H1 (cell line): ENCODE measurements around the gene MIPEP. TPM values are rescaled to one million over a fixed set of nuclear protein-coding genes. Genes with fewer than 3 reads are reported as not detected.

Source experiments
- CTCF ChIA-PET: fragments of 300-600 bp; sonication (Branson Sonifier 250); formaldehyde crosslinking; loops from one replicate; lab custom pipeline; 2021; ENCODE audit not compliant: partially characterized antibody; lab: Charles Lee
- POLR2A ChIA-PET: fragments of 300-600 bp; sonication (Branson Sonifier 250); formaldehyde crosslinking; loops from one replicate; lab custom pipeline; 2021; ENCODE audit warnings: inconsistent platforms; ENCODE audit not compliant: partially characterized antibody; lab: Charles Lee
- DNase-seq, 2 experiments: peaks; one replicate each; pipeline versions ENCODE4 v3.0.0 to v3.0.0-alpha.2; 2010 to 2022; ENCODE audit warnings: low spot score in 2 of 2, low read depth in 1 of 2, mixed read lengths in 1 of 2
- FAIRE-seq: peaks from 2 replicates; lab custom pipeline; 2011; peaks lifted over from hg19 to GRCh38; lab: Jason Lieb, UNC
- H2AFZ ChIP-seq: 2 replicates; pipeline ENCODE4 v1.8.1; 2012; ENCODE audit warnings: low read length, inconsistent platforms
- H2AK5ac ChIP-seq: 2 replicates; pipeline ENCODE4 v1.6.1; 2013; ENCODE audit warnings: low read depth, low read length
- H2BK120ac ChIP-seq: replicated peaks from 2 replicates; pipeline ENCODE3; 2013; ENCODE audit warnings: low read depth, low read length, inconsistent platforms
- H2BK12ac ChIP-seq: 2 replicates; pipeline ENCODE4 v1.6.1; 2013; ENCODE audit warnings: low read depth, low read length
- H2BK15ac ChIP-seq: 2 replicates; pipeline ENCODE4 v1.6.1; 2013; ENCODE audit warnings: low read length
- H2BK20ac ChIP-seq: 2 replicates; pipeline ENCODE4 v1.6.1; 2013; ENCODE audit warnings: low read length
- H2BK5ac ChIP-seq: 2 replicates; pipeline ENCODE4 v1.6.1; 2013; ENCODE audit warnings: low read depth, low read length
- H3K14ac ChIP-seq: 2 replicates; pipeline ENCODE4 v1.6.1; 2013; ENCODE audit warnings: inconsistent platforms; ENCODE audit not compliant: insufficient read length
- H3K18ac ChIP-seq: 2 replicates; pipeline ENCODE4 v1.6.1; 2013; ENCODE audit warnings: low read length; ENCODE audit errors: extremely low read depth
- H3K23ac ChIP-seq: 2 replicates; pipeline ENCODE4 v1.6.1; 2013; ENCODE audit warnings: inconsistent platforms; ENCODE audit not compliant: insufficient read length
- H3K23me2 ChIP-seq: 2 replicates; pipeline ENCODE4 v1.6.1; 2013; ENCODE audit warnings: low read depth, low read length
- H3K27ac ChIP-seq: 2 replicates; pipeline ENCODE4 v1.6.1; 2011; ENCODE audit warnings: low read depth, low read length, inconsistent platforms
- H3K27me3 ChIP-seq, 4 experiments: replicated peaks in 1 of 4; 1 replicate in 1 of 4; 2 replicates in 3 of 4; pipeline versions ENCODE4 v1.6.1 to v1.8.1; 2011 to 2013; ENCODE audit warnings: low read length in 3 of 4, mild to moderate bottlenecking in 3 of 4, inconsistent platforms in 2 of 4, mixed read lengths in 2 of 4, moderate library complexity in 1 of 4; ENCODE audit not compliant: control insufficient read depth in 3 of 4, insufficient read depth in 3 of 4; ENCODE audit errors: extremely low read depth in 1 of 4
- H3K36me3 ChIP-seq, 4 experiments: 2 replicates each; pipeline versions ENCODE4 v1.6.1 to v1.8.1; 2011 to 2013; ENCODE audit warnings: mild to moderate bottlenecking in 4 of 4, low read length in 3 of 4, moderate library complexity in 2 of 4, control low read depth in 1 of 4, inconsistent platforms in 1 of 4; ENCODE audit not compliant: insufficient read depth in 4 of 4, control insufficient read depth in 2 of 4
- H3K4ac ChIP-seq: replicated peaks from 2 replicates; pipeline ENCODE3; 2013; ENCODE audit warnings: low read length, low read depth, mixed read lengths, inconsistent platforms; ENCODE audit not compliant: insufficient read length
- H3K4me1 ChIP-seq, 4 experiments: replicated peaks in 1 of 4; 1 replicate in 1 of 4; 2 replicates in 3 of 4; pipeline versions ENCODE4 v1.6.1 to v1.8.1; 2011 to 2013; ENCODE audit warnings: low read length in 3 of 4, inconsistent platforms in 2 of 4, mixed read lengths in 1 of 4; ENCODE audit not compliant: insufficient read depth in 4 of 4, control insufficient read depth in 3 of 4
- H3K4me2 ChIP-seq, 2 experiments: 2 replicates each; pipeline versions ENCODE4 v1.6.1 to v1.8.1; 2011 to 2013; ENCODE audit warnings: low read depth in 2 of 2, low read length in 2 of 2, control low read depth in 1 of 2, inconsistent platforms in 1 of 2, mild to moderate bottlenecking in 1 of 2; ENCODE audit not compliant: insufficient read depth in 1 of 2
- H3K4me3 ChIP-seq, 4 experiments: fragments of 200-600, 300-600 bp in 1 of 4; sonication (generic), shearing (Covaris generic), sonication (Bioruptor Twin) in 1 of 4; 2 replicates each; pipeline versions ENCODE4 v1.5.1 to v1.8.1; 2011 to 2016; ENCODE audit warnings: low read length in 4 of 4, low read depth in 3 of 4, control low read depth in 2 of 4, inconsistent platforms in 2 of 4, mild to moderate bottlenecking in 2 of 4, mixed read lengths in 1 of 4, moderate library complexity in 1 of 4; ENCODE audit not compliant: insufficient read depth in 2 of 4; ENCODE audit errors: extremely low read depth in 1 of 4
- H3K56ac ChIP-seq: replicated peaks from 2 replicates; pipeline ENCODE3; 2013; ENCODE audit warnings: low read depth, mild to moderate bottlenecking, mixed read lengths, low read length, inconsistent platforms; ENCODE audit not compliant: insufficient read length
- H3K79me1 ChIP-seq: 2 replicates; pipeline ENCODE4 v1.6.1; 2013; ENCODE audit warnings: low read depth, low read length, control low read depth
- H3K79me2 ChIP-seq, 2 experiments: 2 replicates each; pipeline versions ENCODE4 v1.6.1 to v1.8.1; 2012 to 2013; ENCODE audit warnings: low read length in 2 of 2, mild to moderate bottlenecking in 2 of 2, inconsistent platforms in 1 of 2; ENCODE audit not compliant: insufficient read depth in 2 of 2, control insufficient read depth in 1 of 2
- H3K9ac ChIP-seq, 4 experiments: replicated peaks in 1 of 4; 1 replicate in 1 of 4; 2 replicates in 3 of 4; pipeline versions ENCODE4 v1.6.1 to v1.8.1; 2011 to 2013; ENCODE audit warnings: low read depth in 3 of 4, low read length in 3 of 4, control low read depth in 2 of 4, mild to moderate bottlenecking in 2 of 4, moderate library complexity in 2 of 4, inconsistent platforms in 1 of 4; ENCODE audit errors: extremely low read depth in 1 of 4
- H3K9me3 ChIP-seq, 2 experiments: 2 replicates each; pipeline versions ENCODE4 v1.6.1 to v1.8.1; 2012 to 2013; ENCODE audit warnings: mild to moderate bottlenecking in 2 of 2, moderate library complexity in 2 of 2, control low read depth in 1 of 2, inconsistent platforms in 1 of 2, low read depth in 1 of 2, low read length in 1 of 2, mixed read lengths in 1 of 2; ENCODE audit not compliant: insufficient read depth in 2 of 2
- H4K20me1 ChIP-seq, 2 experiments: replicated peaks in 1 of 2; 2 replicates each; pipeline versions ENCODE3 to v1.8.1; 2011 to 2013; ENCODE audit warnings: inconsistent platforms in 2 of 2, low read length in 2 of 2, mild to moderate bottlenecking in 1 of 2; ENCODE audit not compliant: insufficient read depth in 2 of 2, control insufficient read depth in 1 of 2
- H4K5ac ChIP-seq: 2 replicates; pipeline ENCODE4 v1.6.1; 2013; ENCODE audit warnings: low read length, low read depth, mixed read lengths, inconsistent platforms; ENCODE audit not compliant: insufficient read length
- H4K8ac ChIP-seq: 2 replicates; pipeline ENCODE4 v1.8.0; 2013; ENCODE audit warnings: mild to moderate bottlenecking, moderate library complexity, low read length, inconsistent platforms; ENCODE audit not compliant: insufficient read depth; ENCODE audit errors: extremely low read depth
- H4K91ac ChIP-seq: replicated peaks from 2 replicates; pipeline ENCODE3; 2013; ENCODE audit warnings: low read length, mixed read lengths, inconsistent platforms; ENCODE audit not compliant: insufficient read length
- WGBS, 2 experiments: shearing (Covaris generic) in 1 of 2; methylation state at CpG; one replicate each; pipeline versions ENCODE4 v1.1.6 to v1.1.7; 2013 to 2015; ENCODE audit warnings: low lambda C conversion rate in 2 of 2, mixed read lengths in 2 of 2, inconsistent platforms in 1 of 2, low coverage in 1 of 2, missing lambda C conversion rate in 1 of 2; ENCODE audit not compliant: insufficient replicate concordance in 2 of 2, insufficient coverage in 1 of 2, insufficient read length in 1 of 2; ENCODE audit errors: extremely low coverage in 1 of 2, missing lambda C conversion rate in 1 of 2; 5-methylcytosine and 5-hydroxymethylcytosine counted together
- polyA plus RNA-seq, 7 experiments: library from polyadenylated mRNA; depleted of rRNA in 3 of 7; stranded (reverse) in 5 of 7; unstranded in 2 of 7; fragments of >200 nt in 5 of 7; fragments of 200-250 nt in 2 of 7; gene quantifications; 1 replicate in 5 of 7; 2 replicates in 1 of 7; 4 replicates in 1 of 7; pipeline versions ENCODE4 v1.2.1 to v1.2.3, GENCODE V29; 2011 to 2013; ENCODE audit warnings: missing spikeins in 2 of 7, mixed read lengths in 2 of 7
- total RNA-seq: library from RNA; stranded (reverse); fragmentation: NEBNext Ultra II Directional; extraction: Animal tissue kit (Norgen Biotek cat#: 25700); gene quantifications from 2 replicates; pipeline ENCODE4 v1.2.1, GENCODE V29; 2021

MIPEP gene
- total and polyA plus RNA-seq, 2 of the 8 experiments (the other 6 are each of a cell fraction or from before 2014, with no cell fraction given), result 24.0 to 24.2 TPM

- 0 out of 7 replicates have a peak, but pooled peaks cover 0 to 3% (median 0%) of the 10 kb centered on the region in 4 experiments for H3K4me1 ChIP-seq
- no peak overlapping the region for H3K14ac ChIP-seq
- H2BK5ac ChIP-seq, result no peak overlapping the region
- H4K20me1 ChIP-seq, result no peaks in the 10 kb centered on the region
- peak overlapping the region; percentile 91 for H2AFZ ChIP-seq
- FAIRE-seq, result no peak
- no peaks in the 10 kb centered on the region for H3K23me2 ChIP-seq
- no peak overlapping the region for H2BK12ac ChIP-seq
- peaks cover 0 to 10% (median 0%) of the 10 kb centered on the region in 4 experiments; a peak in 1 of 8 replicates for H3K36me3 ChIP-seq
- no peaks in the 10 kb centered on the region for H3K79me1 ChIP-seq
- no peak overlapping the region for H2AK5ac ChIP-seq
- no peaks in the 10 kb centered on the region for H3K79me2 ChIP-seq
- no peak overlapping the region for H3K23ac ChIP-seq
- peaks cover 23 to 25% of the 10 kb centered on the region in 2 experiments for H3K9me3 ChIP-seq
- H3K27ac ChIP-seq, result no peak overlapping the region
- H2BK15ac ChIP-seq, result no peak overlapping the region
- H4K8ac ChIP-seq, result no peak overlapping the region
- no peak overlapping the region for H4K5ac ChIP-seq
- H3K18ac ChIP-seq, result no peak overlapping the region
- WGBS, 2 experiments, result 73% methylated on average over 10 of the region's 10 CpGs; no CpG with 5 or more reads in 1 of the 2 experiments
- ChIA-PET POLR2A (no interaction called here), CTCF (interaction anchor here (0.8 to 4.1 kb wide), 2 partner anchors 13 to 27 kb away, joined by 3 to 31 read pairs; no protein-coding TSS in a partner anchor)
- H3K4me3 ChIP-seq, result no peak overlapping the region
- H3K27me3 ChIP-seq, result no peaks in the 10 kb centered on the region
- H3K56ac ChIP-seq, result no peak overlapping the region
- DNase-seq, result no peak
- H3K4ac ChIP-seq, result no peak overlapping the region
- H3K4me2 ChIP-seq, result no peak overlapping the region
- no peak overlapping the region for H3K9ac ChIP-seq
- no peak overlapping the region for H2BK20ac ChIP-seq
- no peak overlapping the region for H4K91ac ChIP-seq
- no peak overlapping the region for H2BK120ac ChIP-seq
Measured at GRCh38 chr13:23680845-23681669, 208.1 kb downstream of the MIPEP start.
